Stimulated activated CD8-positive, alpha-beta memory T cell treated with anti-CD3 and anti-CD28 coated beads, Interleukin-4, amount 100 ng/mL, for 4 hours (primary cell): ENCODE results near the gene SHCBP1.
"Not testable (repeated sequence)": the region's sequence is repeated elsewhere in the genome, so short reads cannot be mapped to it uniquely, and the experiment has no call there.

Source experiments
- DNase-seq, 2 donors: peaks; one replicate each; pipeline ENCODE4 v3.0.0-alpha.2; 2020; ENCODE audit warnings: low read depth in 2 of 2, low spot score in 1 of 2

SHCBP1 gene, protein sequence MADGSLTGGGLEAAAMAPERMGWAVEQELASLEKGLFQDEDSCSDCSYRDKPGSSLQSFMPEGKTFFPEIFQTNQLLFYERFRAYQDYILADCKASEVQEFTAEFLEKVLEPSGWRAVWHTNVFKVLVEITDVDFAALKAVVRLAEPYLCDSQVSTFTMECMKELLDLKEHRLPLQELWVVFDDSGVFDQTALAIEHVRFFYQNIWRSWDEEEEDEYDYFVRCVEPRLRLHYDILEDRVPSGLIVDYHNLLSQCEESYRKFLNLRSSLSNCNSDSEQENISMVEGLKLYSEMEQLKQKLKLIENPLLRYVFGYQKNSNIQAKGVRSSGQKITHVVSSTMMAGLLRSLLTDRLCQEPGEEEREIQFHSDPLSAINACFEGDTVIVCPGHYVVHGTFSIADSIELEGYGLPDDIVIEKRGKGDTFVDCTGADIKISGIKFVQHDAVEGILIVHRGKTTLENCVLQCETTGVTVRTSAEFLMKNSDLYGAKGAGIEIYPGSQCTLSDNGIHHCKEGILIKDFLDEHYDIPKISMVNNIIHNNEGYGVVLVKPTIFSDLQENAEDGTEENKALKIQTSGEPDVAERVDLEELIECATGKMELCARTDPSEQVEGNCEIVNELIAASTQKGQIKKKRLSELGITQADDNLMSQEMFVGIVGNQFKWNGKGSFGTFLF

DNA sequence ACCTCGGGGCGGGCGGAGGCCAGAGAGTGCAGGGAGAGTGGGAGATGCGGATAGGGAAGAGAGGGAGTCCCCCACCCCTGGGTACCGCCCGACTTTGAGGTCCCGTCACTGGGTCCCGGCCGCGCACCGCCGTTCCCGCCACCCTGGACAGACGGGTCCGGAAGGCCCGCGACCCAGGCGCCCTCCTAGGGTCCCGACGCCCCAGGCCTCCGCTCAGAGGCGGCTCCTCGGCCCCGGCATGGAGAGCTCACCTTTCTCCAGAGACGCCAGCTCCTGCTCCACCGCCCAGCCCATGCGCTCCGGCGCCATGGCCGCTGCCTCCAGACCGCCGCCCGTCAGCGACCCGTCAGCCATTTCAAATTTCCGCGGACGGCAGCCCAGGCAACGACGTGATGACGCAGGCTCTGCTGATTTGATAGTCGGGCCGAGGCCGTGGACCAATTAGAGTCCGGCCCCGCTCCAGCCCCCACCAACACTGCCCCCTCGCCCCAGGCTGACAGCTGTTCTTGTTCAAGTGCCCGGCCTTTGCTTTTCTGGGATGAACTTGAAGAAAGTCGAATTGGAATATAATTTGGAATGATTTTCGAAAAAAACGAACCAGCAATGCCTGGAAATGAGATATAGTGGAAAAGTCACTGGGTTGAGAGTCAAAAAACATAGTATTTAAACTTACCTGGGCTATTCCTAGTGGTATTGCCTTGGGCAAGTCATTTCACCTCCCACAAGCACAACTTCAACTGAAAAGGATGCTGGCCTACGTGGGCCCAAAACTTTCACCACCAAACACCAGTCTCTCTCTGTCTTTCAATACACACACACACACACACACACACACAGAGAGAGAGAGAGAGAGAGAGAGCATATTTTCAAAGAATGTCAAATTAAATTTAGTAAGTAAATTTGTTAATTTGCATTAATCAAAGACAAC, at the start of gene SHCBP1:
Gene SHCBP1 (minus strand): TSS at position 374 of the 928 bp plus-strand sequence. CDS start 20 bp downstream, at position 354.
- DNase-seq, result peak; percentile 23 to 32

DNA sequence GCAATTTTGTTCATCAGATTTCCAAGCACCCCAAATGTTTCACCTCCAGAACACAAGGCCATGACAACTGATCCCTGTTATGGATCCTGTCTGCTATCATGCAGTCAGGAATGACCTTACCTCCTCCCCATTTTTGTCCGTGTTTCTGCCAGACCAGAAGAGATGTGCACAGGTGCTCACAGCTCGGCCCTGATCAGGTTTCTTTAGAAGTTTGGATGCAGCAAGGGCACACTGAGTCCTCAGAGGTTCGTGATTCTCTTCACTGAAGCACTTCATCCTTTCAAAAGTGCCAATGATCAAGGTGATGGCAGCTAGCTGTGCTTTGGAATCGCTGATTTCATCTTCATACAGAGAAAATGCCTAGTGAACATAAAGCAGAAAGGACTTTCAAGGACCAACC, 40.9 kb upstream of the SHCBP1 start:
- DNase-seq, result no peak

DNA sequence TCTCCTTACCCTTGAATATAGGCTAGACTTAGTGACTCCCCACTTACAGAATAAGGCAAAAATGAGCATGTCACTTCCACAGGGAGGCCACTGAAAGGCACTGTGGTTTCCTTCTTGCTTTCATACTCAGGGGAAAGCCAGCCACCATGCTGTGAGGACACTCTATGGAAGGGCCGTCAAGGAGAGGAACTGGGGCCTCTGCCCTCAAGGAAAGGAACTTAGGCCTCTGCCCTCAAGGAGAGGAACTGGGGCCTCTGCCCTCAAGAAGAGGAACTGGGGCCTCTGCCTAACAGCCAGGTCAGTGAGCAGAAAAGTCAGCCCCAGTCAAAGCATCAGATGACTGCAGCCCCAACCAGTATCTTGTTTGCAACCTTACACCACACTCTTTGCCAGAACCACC, 37.7 kb upstream of the SHCBP1 start:
- DNase-seq, result no peak

DNA sequence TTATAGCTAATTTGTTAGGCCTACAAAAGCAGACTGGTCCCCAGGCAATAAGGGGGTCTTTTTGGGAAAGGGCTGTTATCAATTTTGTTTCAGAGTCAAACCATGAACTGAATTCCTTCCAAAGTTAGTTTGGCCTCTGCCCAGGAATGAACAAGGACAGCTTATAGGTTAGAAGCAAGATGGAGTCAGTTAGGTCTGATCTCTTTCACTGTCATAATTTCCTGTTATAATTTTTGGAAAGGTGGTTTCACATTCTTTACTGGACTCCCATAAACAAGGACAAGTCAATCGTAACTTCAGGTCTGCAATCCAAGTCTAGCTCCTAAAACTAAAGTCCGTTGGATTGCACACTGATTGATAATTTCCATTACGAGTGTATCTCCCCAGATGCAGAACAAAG, 30.1 kb upstream of the SHCBP1 start:
- no peak for DNase-seq

DNA sequence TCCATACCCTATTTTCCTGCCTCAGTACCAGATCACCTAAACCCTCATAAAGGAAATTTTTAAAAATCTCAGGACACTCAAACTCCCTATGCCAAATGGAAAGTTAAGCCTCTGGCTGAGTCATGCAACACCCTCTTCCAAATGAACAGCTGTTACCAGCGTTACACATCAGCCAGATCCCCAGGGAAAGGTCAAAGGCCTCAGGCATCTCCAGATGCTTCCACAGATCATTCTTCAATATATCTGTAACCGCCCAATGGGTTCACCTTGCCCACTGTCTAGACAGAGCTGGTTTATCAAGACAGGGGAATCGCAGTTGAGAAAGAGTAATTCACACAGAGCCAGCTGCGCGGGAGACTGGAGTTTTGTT, 29.1 kb upstream of the SHCBP1 start:
- no peak for DNase-seq

DNA sequence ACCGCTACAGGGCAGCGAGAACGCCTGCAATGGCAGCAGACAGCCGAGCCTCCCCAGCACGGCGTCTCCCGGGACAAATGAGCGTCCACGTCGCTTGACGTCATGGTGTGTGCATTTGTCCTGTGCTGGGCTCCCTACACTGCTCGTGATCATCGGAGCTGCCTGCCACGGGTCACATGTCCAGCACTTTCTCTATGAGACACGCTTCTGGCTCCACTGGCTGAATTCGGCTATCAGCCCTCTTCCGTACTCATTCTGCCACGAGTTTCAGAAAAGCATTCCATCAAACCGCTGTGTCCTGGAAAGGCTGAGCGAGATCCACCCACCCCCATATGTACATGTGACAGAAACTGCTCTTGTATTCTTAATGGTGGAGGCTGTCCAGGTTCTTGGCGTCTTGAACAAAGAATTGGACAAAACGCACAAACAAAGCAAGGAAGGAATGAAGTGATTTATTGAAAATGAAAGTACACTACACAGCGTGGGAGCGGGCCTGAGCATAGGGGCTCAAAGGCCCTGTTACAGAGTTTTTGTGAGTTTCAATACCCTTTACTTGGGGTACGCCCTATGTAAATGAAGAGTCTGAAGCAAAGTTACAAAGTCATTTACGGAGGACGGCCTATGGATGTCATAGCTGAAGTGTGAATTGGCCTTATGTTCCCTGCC, 28.5 kb upstream of the SHCBP1 start:
- no peak for DNase-seq

DNA sequence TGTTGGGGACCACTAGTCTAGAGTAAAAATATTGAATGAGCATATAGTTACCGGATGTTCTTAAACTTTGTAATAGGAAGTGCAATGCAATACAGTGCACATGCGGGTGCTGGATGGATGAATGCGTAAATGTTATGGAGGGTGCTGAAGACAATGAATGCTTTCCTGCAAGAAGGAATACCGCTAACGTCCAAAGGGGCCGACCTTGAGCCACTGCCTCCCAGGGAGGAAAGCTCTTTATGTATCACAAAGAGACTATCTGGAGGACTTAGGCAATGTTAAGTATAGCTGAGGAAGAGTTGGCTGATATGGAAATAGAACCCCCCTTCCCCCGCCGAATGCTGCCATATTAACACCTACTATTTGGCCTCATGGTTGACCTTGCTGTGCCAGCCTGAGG, 27.5 kb upstream of the SHCBP1 start:
- DNase-seq, result no peak

DNA sequence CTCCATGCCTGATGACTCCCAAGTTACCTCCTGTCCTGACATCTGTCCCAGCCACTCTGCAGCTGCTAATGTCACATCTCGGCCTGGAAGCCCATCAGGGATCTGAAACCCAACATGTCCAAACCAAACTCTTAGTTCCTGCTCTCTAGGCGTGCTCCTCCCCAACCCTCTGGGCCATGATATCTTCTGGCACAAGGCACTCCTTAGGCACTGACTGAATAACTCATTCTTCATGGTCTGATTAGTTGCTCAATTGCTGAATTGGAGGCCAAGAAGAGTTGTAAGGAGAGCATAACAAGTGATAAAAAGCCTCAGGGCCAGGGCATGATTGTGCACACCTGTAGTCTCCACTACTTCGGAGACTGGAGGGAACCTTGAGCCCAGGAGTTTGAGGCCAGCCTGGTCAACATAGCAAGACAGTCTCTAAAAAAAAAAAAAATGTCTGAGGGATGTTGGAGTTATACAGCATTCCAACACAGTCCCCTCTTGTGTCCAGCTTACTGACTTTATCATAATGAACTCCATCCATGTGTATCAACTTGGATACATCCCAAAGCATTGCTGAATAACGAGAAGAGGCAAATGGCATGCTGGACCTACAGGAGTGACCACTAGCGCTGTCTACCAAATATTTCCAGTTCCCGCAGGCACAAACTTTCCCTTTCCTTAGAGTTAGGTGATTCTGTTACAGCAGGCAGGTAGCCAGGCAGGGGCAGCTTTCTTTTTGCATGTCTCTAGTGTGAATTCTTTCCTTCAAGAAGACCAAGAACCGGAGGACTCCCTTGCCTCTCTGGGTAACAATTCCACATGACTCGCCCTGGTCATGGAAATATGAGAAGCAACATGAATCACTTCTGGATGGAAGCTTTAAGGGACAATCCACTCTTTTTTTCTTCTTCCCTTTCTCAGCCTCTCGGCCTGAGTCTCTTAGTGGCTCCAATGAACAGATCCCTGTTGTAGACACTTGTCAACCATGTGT, 18.1 kb upstream of the SHCBP1 start:
- DNase-seq, result no peak

DNA sequence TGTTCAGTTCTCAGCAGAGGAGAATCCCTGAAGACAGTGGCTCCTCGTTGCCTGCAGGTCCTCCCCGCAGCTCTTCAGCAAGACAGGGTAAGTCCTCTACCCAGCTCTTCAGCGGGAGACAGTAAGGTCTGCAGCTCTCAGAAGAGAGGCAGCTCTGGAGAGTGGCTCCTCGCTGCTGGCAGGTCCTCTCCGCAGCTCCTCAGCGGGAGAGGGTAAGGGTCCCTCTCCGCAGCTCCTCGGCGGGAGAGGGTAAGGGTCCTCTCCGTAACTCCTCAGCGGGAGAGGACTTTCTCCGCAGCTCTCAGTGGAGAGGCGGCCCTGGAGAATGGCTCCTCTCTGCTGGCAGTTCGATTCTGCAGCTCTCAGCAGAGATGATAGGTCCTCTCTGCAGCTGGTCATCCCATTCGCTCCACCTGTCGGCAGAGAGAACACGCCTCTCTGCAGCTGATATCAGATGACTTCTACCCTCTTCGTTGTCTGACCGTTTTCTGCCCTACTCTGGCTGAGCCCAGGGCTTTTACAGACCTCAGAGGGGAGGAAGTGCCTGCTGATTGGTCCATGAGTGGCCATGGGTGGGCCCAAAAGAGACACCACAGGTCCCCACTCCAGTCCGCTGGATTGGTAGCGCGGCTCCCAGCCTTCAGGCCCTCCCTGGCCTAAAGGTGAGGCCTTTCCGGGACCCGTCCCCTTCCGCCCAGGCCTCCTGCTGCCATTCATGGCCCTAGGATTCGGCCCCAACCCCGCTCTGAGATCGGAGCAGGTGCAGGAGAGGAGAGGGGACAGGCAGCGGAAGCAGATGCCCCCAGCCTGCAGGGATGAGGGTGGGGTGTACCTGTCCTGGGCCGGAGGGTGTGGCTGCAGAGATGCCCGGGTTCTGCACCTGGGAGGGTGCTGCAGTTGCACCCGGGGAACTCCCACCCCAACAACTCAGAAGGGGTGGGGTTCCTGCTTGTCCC, 11.9 kb upstream of the SHCBP1 start:
- no peak for DNase-seq

DNA sequence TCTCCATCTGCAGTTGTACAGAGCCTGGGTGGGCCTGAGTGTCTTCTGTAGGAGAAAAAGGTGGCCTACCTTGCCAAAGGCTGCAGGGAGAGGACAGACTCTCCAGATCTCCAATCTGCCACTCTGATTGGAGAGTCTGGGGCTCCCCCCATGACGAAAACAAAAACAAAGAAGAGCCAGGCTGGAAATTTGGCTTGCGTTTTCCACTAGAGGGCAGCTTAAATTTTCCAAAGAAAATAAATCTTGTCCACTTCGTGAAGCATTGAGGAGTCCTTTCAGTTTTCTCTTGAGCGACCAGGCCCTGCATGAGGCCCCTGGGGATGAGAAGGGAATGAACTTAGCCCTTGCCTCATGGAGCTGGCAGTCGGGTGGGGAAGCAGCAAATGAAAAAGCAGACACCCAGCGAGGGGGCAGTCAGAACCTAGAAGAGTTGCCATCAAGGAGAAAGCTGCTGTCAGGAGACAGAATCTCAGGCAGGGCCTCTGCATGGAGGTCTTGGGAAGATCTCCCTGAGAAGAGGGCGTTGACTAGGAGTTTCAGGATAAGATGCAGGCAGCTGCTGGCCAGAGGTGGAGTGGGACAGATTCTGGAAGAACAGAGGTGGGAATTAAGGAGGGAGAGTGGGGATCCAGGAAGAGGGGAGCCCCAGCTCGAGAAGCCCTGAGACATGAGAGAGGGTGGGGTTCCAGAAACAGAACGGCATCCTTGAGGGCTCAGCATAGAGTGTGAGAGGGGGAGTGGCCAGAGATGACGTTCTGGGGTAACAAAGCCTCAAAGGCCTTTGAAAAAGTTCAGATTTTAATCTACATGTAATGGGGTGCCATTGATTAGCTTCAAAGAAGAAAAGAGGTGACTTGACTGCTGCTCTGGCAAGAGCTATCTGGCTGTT, 8.4 kb upstream of the SHCBP1 start:
- no peak for DNase-seq

DNA sequence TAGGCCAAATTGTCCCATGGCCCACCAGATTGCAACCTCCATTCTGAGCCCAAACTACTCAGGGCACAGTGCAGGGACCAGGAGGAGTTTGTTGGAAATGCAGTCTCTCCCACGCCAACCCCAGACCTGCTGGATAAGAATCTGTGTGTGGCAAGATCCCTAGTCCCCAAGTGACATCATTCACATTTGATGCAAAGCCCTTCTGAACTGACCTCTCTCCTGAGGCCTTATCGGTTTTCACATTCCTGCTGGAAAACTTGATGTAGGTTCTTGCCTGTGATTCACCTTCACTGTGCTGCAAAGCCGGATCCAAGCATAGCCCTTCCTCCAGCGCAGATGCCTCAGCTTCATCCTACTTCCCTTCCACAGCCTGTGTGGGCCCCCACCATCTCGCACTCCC, 6.6 kb upstream of the SHCBP1 start:
- no peak for DNase-seq

DNA sequence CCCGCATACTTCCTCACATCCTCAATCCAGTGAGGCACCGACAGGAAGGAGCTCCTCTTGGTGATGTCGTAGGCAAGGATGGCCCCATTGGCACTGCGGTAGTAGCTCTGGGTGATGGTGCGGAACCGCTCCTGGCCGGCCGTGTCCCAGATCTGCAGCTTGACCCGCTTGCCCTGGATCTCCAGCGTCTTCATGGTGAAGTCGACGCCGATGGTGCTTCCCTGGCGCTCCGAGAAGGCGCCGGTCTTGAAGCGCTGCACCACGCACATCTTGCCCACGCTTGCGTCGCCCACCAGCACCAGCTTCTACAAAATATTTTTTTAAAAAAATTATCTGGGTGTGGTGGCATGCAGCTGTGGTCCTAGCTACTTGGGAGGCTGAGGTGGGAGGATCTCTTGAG, 5.5 kb upstream of the SHCBP1 start:
- DNase-seq, result not testable (repeated sequence)

DNA sequence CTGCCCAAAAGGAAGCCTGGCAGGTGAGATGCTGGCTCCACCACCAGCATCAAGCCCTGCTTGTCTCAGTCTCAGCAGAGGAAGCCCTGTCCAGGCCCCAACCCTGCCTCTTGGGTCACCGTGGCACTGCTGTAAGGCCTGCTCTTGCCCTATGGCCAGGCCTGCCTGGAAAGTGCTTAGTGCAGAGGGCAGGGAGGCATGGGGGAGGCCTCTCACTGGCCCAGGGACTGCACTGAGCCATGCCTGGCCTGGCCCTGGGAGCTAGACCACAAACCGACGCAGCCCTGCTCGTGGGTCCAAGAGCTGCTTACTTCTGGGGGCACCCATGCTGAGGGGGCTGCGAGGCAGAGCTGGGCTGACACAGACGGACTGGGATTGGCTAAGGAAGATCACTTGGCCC, 3.7 kb upstream of the SHCBP1 start:
- DNase-seq, result not testable (repeated sequence)

DNA sequence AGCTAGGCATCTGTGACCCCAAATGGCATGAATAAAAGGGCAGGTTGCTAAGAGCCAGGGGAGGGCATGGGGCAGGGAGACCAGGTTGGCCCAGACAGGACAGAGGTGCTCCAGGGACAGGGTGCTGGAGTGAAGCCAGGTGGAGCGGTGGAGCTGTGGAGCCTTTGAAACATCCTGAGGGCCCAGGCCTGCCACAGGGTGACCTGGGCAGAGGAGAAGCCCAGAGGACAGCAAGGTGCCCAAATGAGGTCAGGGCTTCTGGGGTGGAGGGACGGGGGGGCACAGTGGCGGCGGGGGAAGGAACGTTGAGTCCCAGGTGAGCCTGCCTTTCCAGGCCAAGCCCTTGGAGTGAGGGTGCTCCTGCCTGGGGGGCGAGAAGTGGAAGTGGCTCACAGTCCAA, 2.5 kb upstream of the SHCBP1 start:
- not testable (repeated sequence) for DNase-seq

DNA sequence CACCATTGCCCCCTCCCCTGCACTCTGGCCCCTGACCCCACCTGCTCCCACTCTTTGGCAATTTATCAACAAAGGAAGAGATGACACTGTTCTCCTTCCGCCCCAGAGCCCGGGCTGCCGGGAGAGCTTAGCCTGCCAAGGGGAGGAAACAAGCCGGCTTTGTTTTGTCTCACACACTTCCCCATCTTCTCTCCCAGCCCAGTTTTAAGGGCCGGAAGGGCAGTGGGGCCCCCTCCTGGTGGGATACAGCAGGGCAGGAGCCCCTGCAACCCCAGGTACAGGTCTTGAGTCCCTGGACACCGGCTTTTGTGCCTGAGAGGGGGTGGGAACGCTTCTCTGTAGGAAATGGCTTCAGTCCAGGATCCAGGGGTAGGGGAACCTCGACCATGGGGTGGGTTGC, 2.1 kb upstream of the SHCBP1 start:
- not testable (repeated sequence) for DNase-seq

DNA sequence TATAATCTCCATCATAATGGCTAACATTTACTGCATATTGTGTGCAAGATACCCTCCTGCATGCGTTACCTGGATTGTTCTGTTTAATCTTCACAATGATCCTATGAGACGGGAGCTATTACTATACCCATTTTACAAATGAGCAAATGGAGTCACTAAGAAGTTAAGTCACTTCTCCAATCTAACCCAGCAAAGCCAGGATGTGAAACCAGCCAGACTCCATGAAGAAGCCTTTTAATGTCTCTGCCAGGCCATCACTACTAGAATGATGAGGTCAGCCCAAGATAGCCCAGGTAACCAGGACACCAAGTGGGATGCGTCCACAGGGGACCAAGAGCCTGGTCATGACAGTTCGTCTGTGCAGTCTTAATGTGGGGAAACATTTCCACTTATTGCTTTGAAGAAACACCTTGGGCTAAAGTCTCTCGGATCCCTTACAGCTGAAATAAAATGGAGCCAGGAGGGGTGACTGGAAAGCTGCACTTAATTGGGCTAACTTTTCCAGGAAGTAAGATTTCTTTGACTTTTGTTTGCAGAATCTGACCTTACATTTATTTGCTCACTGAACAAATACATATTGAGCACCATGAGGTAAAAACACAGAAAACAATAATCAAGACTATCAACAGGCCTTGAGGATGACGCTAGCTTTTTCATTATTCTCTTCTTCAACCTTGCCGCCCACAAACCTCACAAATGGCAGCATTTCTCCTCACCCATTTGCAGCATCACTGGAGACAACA, 926 bp upstream of the SHCBP1 start:
- no peak for DNase-seq
